ENCODE data around the gene PINK1. TPM values are rescaled to one million over a fixed set of nuclear protein-coding genes. Genes with fewer than 3 reads are reported as not detected.

Gene PINK1
- total and polyA plus RNA-seq, 2 donors (not counting 1 experiment from before 2014, with no cell fraction given): 51.9 to 106 TPM

DNA sequence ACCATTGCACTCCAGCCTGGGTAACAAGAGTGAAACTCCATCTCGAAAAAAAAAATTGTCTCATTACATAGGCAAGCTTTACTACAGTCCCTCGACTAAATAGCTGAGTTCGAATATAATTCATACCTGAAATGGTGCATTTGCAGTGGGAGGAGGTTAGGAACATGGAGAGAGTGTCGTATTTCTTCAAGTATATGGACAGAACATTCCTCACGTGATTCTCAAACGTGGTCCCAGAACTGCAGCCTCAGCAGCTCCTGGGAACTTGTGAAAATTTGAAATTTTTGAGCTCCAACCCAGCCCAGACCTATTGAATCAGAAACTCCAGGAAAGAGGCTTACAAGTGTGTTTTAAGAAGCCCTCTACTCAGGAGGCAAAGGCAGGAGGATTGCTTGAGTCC is 37.2 kb upstream of the PINK1 start:
- Histone ChIP-seq H3K9ac (ENCODE audit: insufficient read depth, low read length) (no peak overlapping the region), H3K4me3 (replicated peaks in 1 of 4; ENCODE audit: control extremely low read depth in 1 of 4, insufficient read depth in 1 of 4, low read depth in 3 of 4, low read length in 4 of 4) (no peak overlapping the region), H3K36me3 (ENCODE audit: control insufficient read depth, insufficient read depth, low read length) (no peaks in the 10 kb centered on the region), H3K27me3 (ENCODE audit: control insufficient read depth, insufficient read depth, low read length) (no peaks in the 10 kb centered on the region), H4K20me1 (ENCODE audit: control insufficient read depth, extremely low read depth, insufficient read depth, low read length) (no peaks in the 10 kb centered on the region), H3K9me3 (ENCODE audit: control insufficient read depth, insufficient read depth, low read depth, low read length) (no peaks in the 10 kb centered on the region), H3K4me2 (ENCODE audit: extremely low read depth, insufficient read depth, low read length) (no peak overlapping the region), H3K27ac (ENCODE audit: insufficient read depth, low read length) (no peak overlapping the region), H3K79me2 (ENCODE audit: control insufficient read depth, insufficient read depth, low read length) (no peaks in the 10 kb centered on the region), H3K4me1 (ENCODE audit: control insufficient read depth, extremely low read depth, insufficient read depth, low read length) (peaks cover 6% of the 10 kb centered on the region), H2AFZ (ENCODE audit: low read length) (no peak overlapping the region)
- no peak for TF ChIP-seq EZH2 (IDR thresholded peaks at IDR 0.05; ENCODE audit: low read length, missing control alignments)
- TF ChIP-seq, protein P1, sequence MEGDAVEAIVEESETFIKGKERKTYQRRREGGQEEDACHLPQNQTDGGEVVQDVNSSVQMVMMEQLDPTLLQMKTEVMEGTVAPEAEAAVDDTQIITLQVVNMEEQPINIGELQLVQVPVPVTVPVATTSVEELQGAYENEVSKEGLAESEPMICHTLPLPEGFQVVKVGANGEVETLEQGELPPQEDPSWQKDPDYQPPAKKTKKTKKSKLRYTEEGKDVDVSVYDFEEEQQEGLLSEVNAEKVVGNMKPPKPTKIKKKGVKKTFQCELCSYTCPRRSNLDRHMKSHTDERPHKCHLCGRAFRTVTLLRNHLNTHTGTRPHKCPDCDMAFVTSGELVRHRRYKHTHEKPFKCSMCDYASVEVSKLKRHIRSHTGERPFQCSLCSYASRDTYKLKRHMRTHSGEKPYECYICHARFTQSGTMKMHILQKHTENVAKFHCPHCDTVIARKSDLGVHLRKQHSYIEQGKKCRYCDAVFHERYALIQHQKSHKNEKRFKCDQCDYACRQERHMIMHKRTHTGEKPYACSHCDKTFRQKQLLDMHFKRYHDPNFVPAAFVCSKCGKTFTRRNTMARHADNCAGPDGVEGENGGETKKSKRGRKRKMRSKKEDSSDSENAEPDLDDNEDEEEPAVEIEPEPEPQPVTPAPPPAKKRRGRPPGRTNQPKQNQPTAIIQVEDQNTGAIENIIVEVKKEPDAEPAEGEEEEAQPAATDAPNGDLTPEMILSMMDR (conservative IDR thresholded peaks at IDR 0.05 in 1 of 2, IDR thresholded peaks at IDR 0.05 in 1 of 2; ENCODE audit: low read depth in 1 of 2, low read length in 2 of 2): no peak
- DNase-seq (ENCODE audit: low read depth in 2 of 2): no peak

DNA sequence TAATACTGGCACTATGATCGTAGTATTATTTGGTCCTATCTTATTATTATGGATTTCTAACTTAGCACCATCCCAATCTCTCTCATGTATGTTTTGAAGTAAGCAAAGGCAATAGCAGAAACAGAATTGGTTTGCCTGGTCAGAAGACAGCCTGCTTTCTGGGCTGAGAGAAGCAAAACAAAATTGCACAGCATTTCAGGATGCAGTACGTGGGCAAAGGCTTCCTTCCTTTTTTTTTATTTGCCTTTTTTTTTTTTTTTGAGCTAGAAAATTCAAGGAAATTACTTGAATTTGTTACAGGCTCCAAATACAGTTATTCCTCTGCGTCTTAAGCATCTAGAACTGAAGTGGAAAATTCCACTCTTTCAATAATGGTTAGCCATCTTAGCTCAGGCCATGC is 35.6 kb upstream of the PINK1 start:
- Histone ChIP-seq H3K27ac (ENCODE audit: insufficient read depth, low read length) (no peak overlapping the region), H3K79me2 (ENCODE audit: control insufficient read depth, insufficient read depth, low read length) (no peaks in the 10 kb centered on the region), H4K20me1 (ENCODE audit: control insufficient read depth, extremely low read depth, insufficient read depth, low read length) (no peaks in the 10 kb centered on the region), H3K9ac (ENCODE audit: insufficient read depth, low read length) (no peak overlapping the region), H3K27me3 (ENCODE audit: control insufficient read depth, insufficient read depth, low read length) (no peaks in the 10 kb centered on the region), H3K9me3 (ENCODE audit: control insufficient read depth, insufficient read depth, low read depth, low read length) (no peaks in the 10 kb centered on the region), H2AFZ (ENCODE audit: low read length) (no peak overlapping the region), H3K4me3 (replicated peaks in 1 of 4; ENCODE audit: control extremely low read depth in 1 of 4, insufficient read depth in 1 of 4, low read depth in 3 of 4, low read length in 4 of 4) (no peak overlapping the region), H3K4me1 (ENCODE audit: control insufficient read depth, extremely low read depth, insufficient read depth, low read length) (peaks cover 6% of the 10 kb centered on the region), H3K4me2 (ENCODE audit: extremely low read depth, insufficient read depth, low read length) (no peak overlapping the region), H3K36me3 (ENCODE audit: control insufficient read depth, insufficient read depth, low read length) (no peaks in the 10 kb centered on the region)
- TF ChIP-seq EZH2 (IDR thresholded peaks at IDR 0.05; ENCODE audit: low read length, missing control alignments): no peak
- TF ChIP-seq, protein P1 (conservative IDR thresholded peaks at IDR 0.05 in 1 of 2, IDR thresholded peaks at IDR 0.05 in 1 of 2; ENCODE audit: low read depth in 1 of 2, low read length in 2 of 2): no peak
- DNase-seq (ENCODE audit: low read depth in 2 of 2): no peak

DNA sequence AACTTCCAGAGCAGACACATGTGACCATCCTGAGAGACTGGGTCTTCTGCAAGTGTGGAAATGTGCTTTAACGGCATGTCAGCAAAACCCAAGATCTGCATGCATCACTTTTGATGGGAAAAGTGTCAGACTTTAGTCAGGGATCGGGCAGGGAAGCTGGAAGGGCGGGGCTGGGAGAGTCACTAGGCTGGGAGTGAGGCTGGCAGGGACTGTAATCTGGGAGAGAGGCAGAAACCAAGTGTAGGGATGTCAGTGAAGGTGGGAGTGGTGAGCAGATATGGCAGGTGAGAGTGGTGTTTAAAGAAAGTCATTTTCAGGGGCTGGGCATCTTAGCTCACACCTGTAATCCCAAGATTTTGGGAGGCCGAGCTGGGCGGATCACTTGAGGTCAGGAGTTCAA is 33.1 kb upstream of the PINK1 start:
- no peaks in the 10 kb centered on the region for H3K27me3 ChIP-seq (ENCODE audit: control insufficient read depth, insufficient read depth, low read length)
- H4K20me1 ChIP-seq (ENCODE audit: control insufficient read depth, extremely low read depth, insufficient read depth, low read length): no peaks in the 10 kb centered on the region
- no peak for DNase-seq (ENCODE audit: low read depth in 2 of 2)
- H2AFZ ChIP-seq (ENCODE audit: low read length): no peak overlapping the region
- no peak overlapping the region for H3K9ac ChIP-seq (ENCODE audit: insufficient read depth, low read length)
- no peak overlapping the region for H3K27ac ChIP-seq (ENCODE audit: insufficient read depth, low read length)
- no peaks in the 10 kb centered on the region for H3K36me3 ChIP-seq (ENCODE audit: control insufficient read depth, insufficient read depth, low read length)
- no peak overlapping the region for H3K4me3 ChIP-seq (replicated peaks in 1 of 4; ENCODE audit: control extremely low read depth in 1 of 4, insufficient read depth in 1 of 4, low read depth in 3 of 4, low read length in 4 of 4)
- no peaks in the 10 kb centered on the region for H3K79me2 ChIP-seq (ENCODE audit: control insufficient read depth, insufficient read depth, low read length)
- H3K4me1 ChIP-seq (ENCODE audit: control insufficient read depth, extremely low read depth, insufficient read depth, low read length): peaks cover 15% of the 10 kb centered on the region
- H3K4me2 ChIP-seq (ENCODE audit: extremely low read depth, insufficient read depth, low read length): no peak overlapping the region
- H3K9me3 ChIP-seq (ENCODE audit: control insufficient read depth, insufficient read depth, low read depth, low read length): no peaks in the 10 kb centered on the region
- TF ChIP-seq, protein P1 (conservative IDR thresholded peaks at IDR 0.05 in 1 of 2, IDR thresholded peaks at IDR 0.05 in 1 of 2; ENCODE audit: low read depth in 1 of 2, low read length in 2 of 2): no peak
- TF ChIP-seq EZH2 (IDR thresholded peaks at IDR 0.05; ENCODE audit: low read length, missing control alignments): no peak
